Measurements from ENCODE around the gene MED14. TPM values are rescaled to one million over a fixed set of nuclear protein-coding genes. Genes with fewer than 3 reads are reported as not detected.

MED14 gene
- total RNA-seq, 1 donor from 2014 or later, result 10.0 TPM

DNA sequence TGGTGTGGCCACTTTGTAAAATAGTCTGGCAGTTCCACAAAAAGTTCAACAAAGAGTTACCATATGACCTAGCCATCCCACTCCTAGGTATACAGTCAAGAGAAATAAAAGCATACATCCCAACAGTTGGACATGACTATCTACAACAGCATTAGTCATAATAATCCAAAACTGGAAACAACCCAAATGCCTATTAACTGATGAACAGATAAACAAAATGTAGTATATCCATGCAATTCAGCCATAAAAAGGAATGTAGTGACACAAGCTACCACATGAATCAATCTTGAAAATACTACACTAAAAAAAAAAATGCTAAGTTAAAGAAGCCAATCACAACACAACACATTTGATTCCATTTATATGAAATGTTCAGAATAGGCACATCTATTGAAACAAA lies 16.1 kb downstream of the MED14 start:
- peak; percentile 76 for DNase-seq (ENCODE audit: low read depth)
- FAIRE-seq, result no peak

DNA sequence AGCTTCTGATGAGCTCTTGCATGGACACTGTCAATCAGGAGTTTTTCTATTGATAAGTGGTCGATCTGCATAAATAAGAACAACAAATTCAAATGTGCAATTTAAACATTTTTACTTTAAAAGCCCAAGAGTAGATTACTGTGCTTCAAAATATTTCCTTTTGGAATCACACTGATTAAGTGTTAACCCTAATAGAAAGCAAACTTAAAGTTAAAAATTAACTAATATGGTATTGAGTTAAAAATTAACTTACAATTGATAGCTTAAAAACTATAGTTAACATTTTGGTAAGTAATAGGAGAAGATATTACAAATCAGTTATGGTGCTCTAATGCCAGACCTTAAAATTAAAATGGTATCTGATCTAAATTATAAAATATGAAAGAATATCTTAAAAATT lies 25.9 kb downstream of the MED14 start:
- no peak overlapping the region for H3K4me3 ChIP-seq (ENCODE audit: low read depth, low read length)
- no peak for TF ChIP-seq CTCF (IDR thresholded peaks at IDR 0.05; ENCODE audit: insufficient read depth, low read length, severe bottlenecking)
- H3K36me3 ChIP-seq (ENCODE audit: control insufficient read depth, insufficient read depth, low read length), result peaks cover 3% of the 10 kb centered on the region
- FAIRE-seq (no peak), DNase-seq (ENCODE audit: low read depth) (no peak)
- no peaks in the 10 kb centered on the region for H3K27me3 ChIP-seq (ENCODE audit: control insufficient read depth, insufficient read depth, low read length)

More for the DNA sequence above, 16.1 kb downstream of the MED14 start:
- no peaks in the 10 kb centered on the region for H3K27me3 ChIP-seq (ENCODE audit: control insufficient read depth, insufficient read depth, low read length)
- no peak for TF ChIP-seq CTCF (IDR thresholded peaks at IDR 0.05; ENCODE audit: insufficient read depth, low read length, severe bottlenecking)
- H3K4me3 ChIP-seq (ENCODE audit: low read depth, low read length), result no peak overlapping the region
- H3K36me3 ChIP-seq (ENCODE audit: control insufficient read depth, insufficient read depth, low read length), result no peaks in the 10 kb centered on the region

- Histone ChIP-seq H3K36me3 (ENCODE audit: control insufficient read depth, insufficient read depth, low read length) (peaks cover 2% of the 10 kb centered on the region), H3K27me3 (ENCODE audit: control insufficient read depth, insufficient read depth, low read length) (no peaks in the 10 kb centered on the region), H3K4me3 (ENCODE audit: low read depth, low read length) (no peak overlapping the region)
- no peak for DNase-seq (ENCODE audit: low read depth)
- no peak for FAIRE-seq
- TF ChIP-seq CTCF (IDR thresholded peaks at IDR 0.05; ENCODE audit: insufficient read depth, low read length, severe bottlenecking), result no peak
These were observed 29.6 kb downstream of the MED14 start for GRCh38 chrX:40705658-40706312.

GRCh38 chrX:40700640-40701342 lies 34.6 kb downstream of the MED14 start:
- H3K36me3 ChIP-seq (ENCODE audit: control insufficient read depth, insufficient read depth, low read length), result no peaks in the 10 kb centered on the region
- H3K4me3 ChIP-seq (ENCODE audit: low read depth, low read length), result no peak overlapping the region
- TF ChIP-seq CTCF (IDR thresholded peaks at IDR 0.05; ENCODE audit: insufficient read depth, low read length, severe bottlenecking), result no peak
- no peak for DNase-seq (ENCODE audit: low read depth)
- H3K27me3 ChIP-seq (ENCODE audit: control insufficient read depth, insufficient read depth, low read length), result no peaks in the 10 kb centered on the region
- no peak for FAIRE-seq

- no peak overlapping the region for H3K4me3 ChIP-seq (ENCODE audit: low read depth, low read length)
- FAIRE-seq, result no peak
- TF ChIP-seq CTCF (IDR thresholded peaks at IDR 0.05; ENCODE audit: insufficient read depth, low read length, severe bottlenecking), result no peak
- H3K36me3 ChIP-seq (ENCODE audit: control insufficient read depth, insufficient read depth, low read length), result no peaks in the 10 kb centered on the region
- DNase-seq (ENCODE audit: low read depth), result no peak
- H3K27me3 ChIP-seq (ENCODE audit: control insufficient read depth, insufficient read depth, low read length), result no peaks in the 10 kb centered on the region
These were observed 36.5 kb downstream of the MED14 start for GRCh38 chrX:40698851-40699250.

All from bronchial epithelial cell (primary cell).